ENCODE data around the gene NECAP2. TPM values are rescaled to one million over a fixed set of nuclear protein-coding genes. Genes with fewer than 3 reads are reported as not detected.
"Not testable (repeated sequence)": the region's sequence is repeated elsewhere in the genome, so short reads cannot be mapped to it uniquely, and the experiment has no call there.

Gene NECAP2
- polyA plus RNA-seq, 6 donors from 2014 or later, result 103 to 152 (median 134) TPM

GRCh38 chr1:16498047-16498446 lies 57.5 kb downstream of the NECAP2 start:
- not testable (repeated sequence) for H3K36me3 Mint-ChIP-seq; H3K27me3 Mint-ChIP-seq; DNase-seq; H3K9me3 Mint-ChIP-seq; ATAC-seq (ENCODE audit: low read depth in 2 of 2)
- Mint-ChIP-seq H3K4me1 (peaks cover 14 to 35% (median 29%) of the 10 kb centered on the region in 3 donors), H3K4me3 (peak overlapping the region; percentile 79 to 93 (median 88)), H3K27ac (peak overlapping the region in 3 of 6 donors; percentile 49 to 96 (median 73))

- Mint-ChIP-seq H3K4me1 (peaks cover 12 to 35% (median 29%) of the 10 kb centered on the region in 3 donors), H3K9me3 (no peaks in the 10 kb centered on the region), H3K27ac (peak overlapping the region in 3 of 6 donors; percentile 4 to 80 (median 23)), H3K27me3 (no peaks in the 10 kb centered on the region), H3K4me3 (peak overlapping the region; percentile 88 to 97 (median 93)), H3K36me3 (no peaks in the 10 kb centered on the region)
- ATAC-seq (ENCODE audit: low read depth in 2 of 2) (peak; percentile 91 to 94), DNase-seq (peak; percentile 89)
Observed at GRCh38 chr1:16498573-16499413, 58.3 kb downstream of the NECAP2 start.

GRCh38 chr1:16500466-16500865 lies 59.9 kb downstream of the NECAP2 start:
- not testable (repeated sequence) for H3K27me3 Mint-ChIP-seq; DNase-seq; ATAC-seq (ENCODE audit: low read depth in 2 of 2); H3K9me3 Mint-ChIP-seq; H3K36me3 Mint-ChIP-seq
- Mint-ChIP-seq H3K4me1 (peaks cover 11 to 35% (median 29%) of the 10 kb centered on the region in 3 donors), H3K4me3 (peak overlapping the region; percentile 84 to 97 (median 92)), H3K27ac (peak overlapping the region in 2 of 6 donors; percentile 52 to 71)

GRCh38 chr1:16500975-16501374 lies 60.5 kb downstream of the NECAP2 start:
- ATAC-seq (ENCODE audit: low read depth in 2 of 2); H3K27ac Mint-ChIP-seq; DNase-seq; H3K36me3 Mint-ChIP-seq; H3K9me3 Mint-ChIP-seq; H3K27me3 Mint-ChIP-seq: not testable (repeated sequence)
- peak overlapping the region; percentile 42 to 93 (median 68) for H3K4me3 Mint-ChIP-seq
- peaks cover 11 to 35% (median 29%) of the 10 kb centered on the region in 3 donors for H3K4me1 Mint-ChIP-seq

GRCh38 chr1:16501446-16501845 lies 60.9 kb downstream of the NECAP2 start:
- not testable (repeated sequence) for ATAC-seq (ENCODE audit: low read depth in 2 of 2); H3K27me3 Mint-ChIP-seq; DNase-seq; H3K27ac Mint-ChIP-seq; H3K9me3 Mint-ChIP-seq; H3K36me3 Mint-ChIP-seq
- Mint-ChIP-seq H3K4me1 (peaks cover 11 to 35% (median 29%) of the 10 kb centered on the region in 3 donors), H3K4me3 (peak overlapping the region in 7 of 8 donors; percentile 43 to 93 (median 76))

- peaks cover 0 to 5% (median 0%) of the 10 kb centered on the region in 7 donors for H3K9me3 Mint-ChIP-seq
- peaks cover 7 to 23% (median 18%) of the 10 kb centered on the region in 3 donors for H3K4me1 Mint-ChIP-seq
- ATAC-seq (ENCODE audit: low read depth in 2 of 2), result no peak
- peak overlapping the region in 1 of 8 donors; percentile 33 for H3K4me3 Mint-ChIP-seq
- no peaks in the 10 kb centered on the region for H3K36me3 Mint-ChIP-seq
- H3K27me3 Mint-ChIP-seq, result no peaks in the 10 kb centered on the region
- no peak for DNase-seq
- peak overlapping the region in 1 of 6 donors; percentile 33 for H3K27ac Mint-ChIP-seq
Observed at GRCh38 chr1:16503494-16503893, 63.0 kb downstream of the NECAP2 start.

GRCh38 chr1:16505870-16506269 lies 65.3 kb downstream of the NECAP2 start:
- H3K4me3 Mint-ChIP-seq; ATAC-seq (ENCODE audit: low read depth in 2 of 2); H3K27ac Mint-ChIP-seq; H3K27me3 Mint-ChIP-seq; DNase-seq; H3K9me3 Mint-ChIP-seq; H3K4me1 Mint-ChIP-seq; H3K36me3 Mint-ChIP-seq: not testable (repeated sequence)

GRCh38 chr1:16506364-16507136 lies 66.0 kb downstream of the NECAP2 start:
- H3K27me3 Mint-ChIP-seq; H3K36me3 Mint-ChIP-seq; ATAC-seq (ENCODE audit: low read depth in 2 of 2); H3K4me3 Mint-ChIP-seq; H3K4me1 Mint-ChIP-seq; H3K27ac Mint-ChIP-seq; H3K9me3 Mint-ChIP-seq; DNase-seq: not testable (repeated sequence)

- not testable (repeated sequence) for H3K27me3 Mint-ChIP-seq; ATAC-seq (ENCODE audit: low read depth in 2 of 2); H3K4me3 Mint-ChIP-seq; H3K36me3 Mint-ChIP-seq; H3K4me1 Mint-ChIP-seq; H3K27ac Mint-ChIP-seq; DNase-seq; H3K9me3 Mint-ChIP-seq
Observed at GRCh38 chr1:16508861-16509445, 68.4 kb downstream of the NECAP2 start.

Other genes with a start within 250 kb of the NECAP2 start
- 10 to 100 TPM in 2 of 6 donors, 1 to 10 TPM in 4; 7.0 to 10.8 (median 8.1) TPM for gene ARHGEF19, start 228.1 kb upstream of the NECAP2 start, polyA plus RNA-seq (ENCODE audit: low read depth in 6 of 6)
- gene CPLANE2, start 203.5 kb upstream of the NECAP2 start, polyA plus RNA-seq (ENCODE audit: low read depth in 6 of 6), result 1 to 10 TPM; 2.3 to 6.3 (median 3.7) TPM
- 10 to 100 TPM; 17.9 to 33.5 (median 21.9) TPM for gene FBXO42, start 88.2 kb upstream of the NECAP2 start, polyA plus RNA-seq (ENCODE audit: low read depth in 6 of 6)
- gene SZRD1, start 73.5 kb upstream of the NECAP2 start, polyA plus RNA-seq (ENCODE audit: low read depth in 6 of 6), result 10 to 100 TPM; 41.1 to 59.6 (median 50.9) TPM
- not detected for gene SPATA21, start 3.3 kb upstream of the NECAP2 start, polyA plus RNA-seq (ENCODE audit: low read depth in 6 of 6)
- gene RNU1-1, start 73.6 kb downstream of the NECAP2 start, polyA plus RNA-seq (ENCODE audit: low read depth in 6 of 6), result 10 to 100 TPM in 4 of 6 donors, not detected in 2; 27.4 to 56.9 (median 45.9) TPM
- 10 to 100 TPM in 4 of 6 donors, 1 to 10 TPM in 2; 7.1 to 17.3 (median 13.8) TPM for gene NBPF1, start 172.8 kb downstream of the NECAP2 start, polyA plus RNA-seq (ENCODE audit: low read depth in 6 of 6)
- gene RNU1-3, start 226.2 kb downstream of the NECAP2 start, polyA plus RNA-seq (ENCODE audit: low read depth in 6 of 6), result 10 to 100 TPM in 4 of 6 donors, not detected in 2; 27.4 to 56.9 (median 45.9) TPM

All from naive B cell (primary cell).